MM.1S (cell line): ENCODE measurements around the gene RBFOX1.

Experiments used
- CTCF ChIP-seq: fragments of 300-600 bp; sonication (generic); IDR thresholded peaks from 2 replicates; pipeline ENCODE4 v1.5.1; 2016; ENCODE audit warnings: antibody characterized with exemption, low read length, mixed read lengths
- EZH2 ChIP-seq: fragments of 300-600 bp; sonication (generic); optimal IDR thresholded peaks from 2 replicates; pipeline ENCODE3; 2017; ENCODE audit warnings: low read depth, mild to moderate bottlenecking, antibody characterized with exemption, low read length, mixed read lengths

GRCh38 chr16:7318686-7319085, 14.0 kb upstream of the RBFOX1 start:
- TF ChIP-seq CTCF (no peak), EZH2 (no peak)
